GM12801 (cell line): ENCODE data around the gene FBXL7.

ENCODE experiments used
- TF ChIP-seq, protein P1 (sequence below): IDR thresholded peaks from one replicate; pipeline ENCODE4 v1.5.1; 2011; ENCODE audit warnings: control low read depth; ENCODE audit not compliant: insufficient read length; ENCODE audit errors: extremely low read depth

The FBXL7 gene

DNA sequence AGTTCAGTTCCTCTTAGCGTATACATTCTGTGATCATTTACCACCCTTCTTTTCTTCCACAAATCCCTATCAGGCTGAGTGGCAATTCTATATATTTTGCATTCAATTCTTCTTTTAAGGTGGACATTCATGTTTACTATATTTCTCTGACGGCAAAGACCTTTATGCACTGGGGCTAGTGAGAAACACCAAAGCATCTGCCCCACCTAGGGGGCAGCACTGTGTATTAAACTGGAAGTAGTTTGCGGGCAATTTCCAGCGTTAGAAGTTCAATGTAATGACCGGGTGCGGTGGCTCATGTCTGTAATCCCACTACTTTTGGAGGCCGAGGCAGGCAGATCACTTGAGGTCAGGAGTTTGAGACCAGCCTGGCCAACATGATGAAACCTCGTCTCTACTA, 27.9 kb upstream of the FBXL7 start:
- TF ChIP-seq, protein P1, sequence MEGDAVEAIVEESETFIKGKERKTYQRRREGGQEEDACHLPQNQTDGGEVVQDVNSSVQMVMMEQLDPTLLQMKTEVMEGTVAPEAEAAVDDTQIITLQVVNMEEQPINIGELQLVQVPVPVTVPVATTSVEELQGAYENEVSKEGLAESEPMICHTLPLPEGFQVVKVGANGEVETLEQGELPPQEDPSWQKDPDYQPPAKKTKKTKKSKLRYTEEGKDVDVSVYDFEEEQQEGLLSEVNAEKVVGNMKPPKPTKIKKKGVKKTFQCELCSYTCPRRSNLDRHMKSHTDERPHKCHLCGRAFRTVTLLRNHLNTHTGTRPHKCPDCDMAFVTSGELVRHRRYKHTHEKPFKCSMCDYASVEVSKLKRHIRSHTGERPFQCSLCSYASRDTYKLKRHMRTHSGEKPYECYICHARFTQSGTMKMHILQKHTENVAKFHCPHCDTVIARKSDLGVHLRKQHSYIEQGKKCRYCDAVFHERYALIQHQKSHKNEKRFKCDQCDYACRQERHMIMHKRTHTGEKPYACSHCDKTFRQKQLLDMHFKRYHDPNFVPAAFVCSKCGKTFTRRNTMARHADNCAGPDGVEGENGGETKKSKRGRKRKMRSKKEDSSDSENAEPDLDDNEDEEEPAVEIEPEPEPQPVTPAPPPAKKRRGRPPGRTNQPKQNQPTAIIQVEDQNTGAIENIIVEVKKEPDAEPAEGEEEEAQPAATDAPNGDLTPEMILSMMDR, result no peak

DNA sequence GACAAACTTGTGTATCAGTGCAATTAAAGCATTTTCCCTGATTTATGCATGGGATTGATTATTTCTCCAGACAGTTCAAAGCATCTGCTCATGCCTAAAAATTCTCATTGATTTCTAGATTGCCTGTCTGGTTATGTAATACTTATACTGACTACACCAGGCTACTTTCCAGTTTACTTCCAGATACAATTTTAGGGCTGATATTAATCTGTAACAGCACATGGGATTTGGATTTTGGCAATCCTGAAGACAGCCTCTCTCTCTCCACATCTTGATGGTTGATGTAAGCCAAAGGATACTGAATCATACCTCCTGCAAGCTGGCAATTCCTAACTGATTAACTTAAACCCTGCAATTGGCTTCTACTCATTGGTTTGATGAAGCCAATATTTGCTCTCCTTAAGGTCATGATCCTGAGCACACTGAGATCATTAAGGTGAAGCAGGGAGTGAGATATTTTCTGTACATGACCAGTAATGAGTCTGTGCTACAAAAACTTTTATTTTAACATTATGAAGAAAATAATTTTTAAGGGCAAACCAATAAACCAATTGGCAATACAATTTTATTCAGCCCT, 25.7 kb upstream of the FBXL7 start:
- TF ChIP-seq, protein P1, result no peak

DNA sequence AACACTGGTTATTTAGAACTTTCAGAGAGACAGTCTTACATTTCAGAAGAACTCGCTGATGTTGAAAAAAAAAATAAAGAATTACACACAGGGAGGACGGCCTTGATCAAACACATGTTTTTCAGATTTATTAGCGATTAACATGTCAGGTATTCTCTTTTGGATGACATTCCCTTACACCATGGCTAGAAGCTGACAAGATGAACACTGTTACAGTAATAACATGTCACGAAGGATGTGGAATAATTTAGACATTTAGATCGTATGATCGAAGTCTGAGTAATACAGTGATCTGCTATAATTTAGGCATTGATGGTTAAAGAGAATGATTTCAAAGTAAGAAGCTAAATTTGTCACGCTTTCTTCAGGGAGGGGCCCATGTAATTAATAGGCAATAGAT, 24.6 kb upstream of the FBXL7 start:
- TF ChIP-seq, protein P1, result no peak

DNA sequence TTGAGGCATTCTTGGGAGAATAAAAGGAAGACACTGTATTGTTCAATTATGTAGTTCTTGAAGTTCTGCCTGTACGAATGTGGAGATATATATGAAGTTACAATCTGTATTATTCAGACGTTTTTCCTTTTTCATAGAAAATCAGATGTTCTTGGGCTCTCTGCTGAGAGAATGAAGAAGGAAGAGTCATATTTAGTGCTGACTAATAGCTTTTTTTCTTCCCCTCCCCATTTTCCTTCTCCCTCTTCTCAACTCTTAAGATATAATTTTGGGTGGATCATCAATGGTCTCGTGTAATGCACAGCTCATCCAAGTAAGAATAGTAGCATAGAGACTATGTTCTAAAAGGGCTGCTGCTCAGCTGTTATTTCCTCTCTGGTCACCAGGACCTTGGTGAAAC, 23.0 kb upstream of the FBXL7 start:
- TF ChIP-seq, protein P1, result no peak

DNA sequence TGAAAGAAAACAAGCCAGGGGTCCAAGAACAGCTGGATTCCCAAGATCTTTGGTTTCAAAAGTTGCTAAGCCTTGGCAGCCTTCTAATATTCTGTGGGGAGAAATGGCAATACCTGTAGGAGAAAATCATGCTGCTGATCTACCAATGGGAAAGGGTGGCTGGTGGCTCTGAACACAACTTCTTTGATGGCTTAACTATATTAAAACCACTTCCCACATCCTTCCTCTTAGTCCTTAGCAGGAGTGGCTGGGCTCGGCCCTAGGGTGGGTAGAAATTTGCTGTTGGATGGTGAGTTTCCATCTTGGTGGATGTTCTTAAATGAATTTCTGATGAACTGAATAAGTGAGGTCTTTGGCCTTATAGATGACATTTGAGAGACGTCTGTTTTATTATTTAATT, 19.5 kb upstream of the FBXL7 start:
- TF ChIP-seq, protein P1, result no peak

DNA sequence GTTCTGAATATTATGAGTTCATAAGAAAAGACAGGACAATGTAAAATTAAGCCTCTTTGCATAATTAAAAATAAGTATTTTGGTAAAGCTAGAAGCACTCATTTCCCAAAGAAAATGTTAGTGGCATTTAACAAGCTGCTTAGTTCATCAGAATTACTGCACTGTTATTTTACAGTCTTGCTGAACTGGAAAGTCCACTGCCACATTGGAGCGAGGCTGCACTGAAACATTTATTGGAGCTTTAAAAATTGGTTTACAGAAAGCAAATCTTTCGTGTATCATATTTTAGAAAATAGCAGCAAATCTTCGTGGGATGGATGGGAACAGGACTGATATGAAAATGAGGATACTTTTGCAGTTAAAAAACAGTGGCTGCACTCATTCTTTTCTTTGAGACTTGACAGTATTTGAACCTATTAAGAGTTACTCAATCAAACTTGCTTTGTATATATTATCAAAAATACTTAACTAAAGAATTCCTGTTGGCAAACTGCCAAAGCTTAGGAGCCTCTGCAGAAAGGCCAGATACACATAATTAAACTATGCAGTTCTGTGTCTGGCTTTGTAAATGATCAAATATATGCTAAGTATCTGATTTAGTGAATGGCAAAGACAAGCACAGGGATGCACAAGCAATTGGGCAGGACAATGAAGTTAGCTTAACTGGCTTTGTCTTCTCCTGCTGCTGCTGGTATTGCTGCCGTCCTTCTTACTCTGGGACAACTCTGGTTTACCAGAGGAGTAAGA, 16.5 kb upstream of the FBXL7 start:
- TF ChIP-seq, protein P1, result no peak

DNA sequence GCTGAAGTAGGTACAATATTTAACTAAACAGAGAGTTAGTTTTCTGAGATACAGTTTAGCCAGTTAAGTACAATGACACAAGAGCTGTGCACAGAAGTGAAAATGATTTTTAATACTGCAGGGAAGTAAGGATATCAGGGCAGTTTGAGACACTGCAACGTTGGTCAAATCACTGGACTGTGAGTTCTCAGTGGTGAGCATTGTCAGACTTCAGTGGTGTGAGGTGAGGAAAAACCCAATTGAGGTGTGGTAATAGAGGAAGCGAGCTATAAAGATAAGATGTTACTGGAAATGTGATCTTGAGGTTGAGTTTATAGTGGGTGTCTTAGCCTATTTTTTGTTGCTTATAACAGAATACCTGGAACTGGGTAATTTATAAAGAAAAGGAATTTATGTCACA, 12.8 kb upstream of the FBXL7 start:
- TF ChIP-seq, protein P1, result no peak
